ENCODE measurements around the gene CAMK2G. TPM values are rescaled to one million over a fixed set of nuclear protein-coding genes. Genes with fewer than 3 reads are reported as not detected.

The CAMK2G gene
- total RNA-seq, 1 experiment from 2014 or later, result 179 TPM

- no peak overlapping the region for H2AFZ ChIP-seq (ENCODE audit: low read length)
- POLR2A ChIA-PET (ENCODE audit: unreplicated experiment), result no interaction called here
- H4K20me1 ChIP-seq (ENCODE audit: low read length), result no peaks in the 10 kb centered on the region
- H3K4me2 ChIP-seq (ENCODE audit: low read length), result no peak overlapping the region
- no TSS peak for BruUV-seq (replicated peaks)
- peaks cover 30% of the 10 kb centered on the region for H3K4me1 ChIP-seq (ENCODE audit: insufficient read depth, low read length)
- ATAC-seq, result peak; percentile 68
- no peaks in the 10 kb centered on the region for H3K9me3 ChIP-seq (ENCODE audit: low read length)
- H3K9ac ChIP-seq (ENCODE audit: low read length), result no peak overlapping the region
- TF ChIP-seq EZH2phosphoT487 (IDR thresholded peaks at IDR 0.05; ENCODE audit: borderline replicate concordance, low read length) (no peak), EZH2 (IDR thresholded peaks at IDR 0.05; ENCODE audit: low read length, unreplicated experiment) (no peak)
- CTCF ChIA-PET, result interaction anchor here (0.8 to 1.0 kb wide), 2 partner anchors 19 to 41 kb away, joined by 3 to 10 read pairs; no protein-coding TSS in a partner anchor
- peak; percentile 76 for DNase-seq
- H3K36me3 ChIP-seq (ENCODE audit: low read depth, low read length), result peaks cover 95% of the 10 kb centered on the region
- intact Hi-C loops (cut with micrococcal nuclease), result loop anchor here (5.0 kb wide), 1 partner anchor 38 kb away; no protein-coding TSS in a partner anchor
- H3K79me2 ChIP-seq (ENCODE audit: low read length), result no peaks in the 10 kb centered on the region
- no peaks in the 10 kb centered on the region for H3F3A ChIP-seq (ENCODE audit: low read length, unreplicated experiment)
- no peaks in the 10 kb centered on the region for H3K9me2 ChIP-seq (replicated peaks; ENCODE audit: low read length)
- no peak overlapping the region for H3K4me3 ChIP-seq (ENCODE audit: low read length)
- H3K27me3 ChIP-seq (ENCODE audit: low read length), result no peaks in the 10 kb centered on the region
- no peak overlapping the region for H3K27ac ChIP-seq (ENCODE audit: low read length)
Observed at GRCh38 chr10:73838827-73839226, 35.5 kb downstream of the CAMK2G start.

- no peak overlapping the region for H3K4me3 ChIP-seq (ENCODE audit: low read length)
- no peak overlapping the region for H2AFZ ChIP-seq (ENCODE audit: low read length)
- intact Hi-C loops (cut with micrococcal nuclease), result loop anchor here (5.0 kb wide), 1 partner anchor 39 kb away; no protein-coding TSS in a partner anchor
- H3F3A ChIP-seq (ENCODE audit: low read length, unreplicated experiment), result no peaks in the 10 kb centered on the region
- H3K9me3 ChIP-seq (ENCODE audit: low read length), result no peaks in the 10 kb centered on the region
- peaks cover 87% of the 10 kb centered on the region for H3K36me3 ChIP-seq (ENCODE audit: low read depth, low read length)
- H3K4me2 ChIP-seq (ENCODE audit: low read length), result no peak overlapping the region
- H3K9ac ChIP-seq (ENCODE audit: low read length), result no peak overlapping the region
- no peaks in the 10 kb centered on the region for H3K27me3 ChIP-seq (ENCODE audit: low read length)
- ChIA-PET POLR2A (ENCODE audit: unreplicated experiment) (no interaction called here), CTCF (interaction anchor here (0.8 to 1.5 kb wide), 4 partner anchors 18 to 42 kb away, joined by 3 to 10 read pairs (median 6); no protein-coding TSS in a partner anchor)
- H3K27ac ChIP-seq (ENCODE audit: low read length), result no peak overlapping the region
- TF ChIP-seq CTCF (conservative IDR thresholded peaks at IDR 0.05; ENCODE audit: low read depth, low read length), result no peak
- no TSS peak for BruUV-seq (replicated peaks)
- DNase-seq (no peak), ATAC-seq (peak; percentile 2)
- peaks cover 23% of the 10 kb centered on the region for H3K4me1 ChIP-seq (ENCODE audit: insufficient read depth, low read length)
- no peaks in the 10 kb centered on the region for H4K20me1 ChIP-seq (ENCODE audit: low read length)
- no peaks in the 10 kb centered on the region for H3K79me2 ChIP-seq (ENCODE audit: low read length)
- no peaks in the 10 kb centered on the region for H3K9me2 ChIP-seq (replicated peaks; ENCODE audit: low read length)
Observed at GRCh38 chr10:73838008-73838567, 36.3 kb downstream of the CAMK2G start.

- CTCF ChIA-PET, result interaction anchor here (1.1 to 1.5 kb wide), 2 partner anchors 17 to 43 kb away, joined by 3 to 10 read pairs; no protein-coding TSS in a partner anchor
- BruUV-seq (replicated peaks), result no TSS peak
Observed at GRCh38 chr10:73837072-73837471, 37.3 kb downstream of the CAMK2G start.

More at GRCh38 chr10:73837072-73837471, 37.3 kb downstream of the CAMK2G start:
- Histone ChIP-seq H3K27me3 (ENCODE audit: low read length) (no peaks in the 10 kb centered on the region), H3K4me2 (ENCODE audit: low read length) (no peak overlapping the region), H3K36me3 (ENCODE audit: low read depth, low read length) (peaks cover 77% of the 10 kb centered on the region), H3K4me1 (ENCODE audit: insufficient read depth, low read length) (peaks cover 22% of the 10 kb centered on the region), H2AFZ (ENCODE audit: low read length) (no peak overlapping the region), H4K20me1 (ENCODE audit: low read length) (no peaks in the 10 kb centered on the region), H3K9me3 (ENCODE audit: low read length) (no peaks in the 10 kb centered on the region), H3K9me2 (replicated peaks; ENCODE audit: low read length) (no peaks in the 10 kb centered on the region), H3F3A (ENCODE audit: low read length, unreplicated experiment) (no peaks in the 10 kb centered on the region), H3K9ac (ENCODE audit: low read length) (no peak overlapping the region), H3K79me2 (ENCODE audit: low read length) (no peaks in the 10 kb centered on the region), H3K4me3 (ENCODE audit: low read length) (no peak overlapping the region), H3K27ac (ENCODE audit: low read length) (peak overlapping the region; percentile 25)
- DNase-seq, result peak; percentile 74
- POLR2A ChIA-PET (ENCODE audit: unreplicated experiment), result interaction anchor here (0.6 to 0.7 kb wide), 3 partner anchors 19 to 49 kb away, joined by 3 to 4 read pairs (median 3); no protein-coding TSS in a partner anchor
- ATAC-seq, result peak; percentile 85
- TF ChIP-seq EZH2 (IDR thresholded peaks at IDR 0.05; ENCODE audit: low read length, unreplicated experiment), result no peak
- no peak for TF ChIP-seq CTCF (conservative IDR thresholded peaks at IDR 0.05; ENCODE audit: low read depth, low read length)
- no peak for TF ChIP-seq EZH2phosphoT487 (IDR thresholded peaks at IDR 0.05; ENCODE audit: borderline replicate concordance, low read length)
- intact Hi-C loops (cut with micrococcal nuclease), result loop anchor here (5.0 kb wide), 1 partner anchor 40 kb away; no protein-coding TSS in a partner anchor
